Measurements from ENCODE around the gene COL12A1. TPM values are rescaled to one million over a fixed set of nuclear protein-coding genes. Genes with fewer than 3 reads are reported as not detected.

COL12A1 gene
- total RNA-seq, 1 experiment from 2014 or later: 12.5 TPM

DNA sequence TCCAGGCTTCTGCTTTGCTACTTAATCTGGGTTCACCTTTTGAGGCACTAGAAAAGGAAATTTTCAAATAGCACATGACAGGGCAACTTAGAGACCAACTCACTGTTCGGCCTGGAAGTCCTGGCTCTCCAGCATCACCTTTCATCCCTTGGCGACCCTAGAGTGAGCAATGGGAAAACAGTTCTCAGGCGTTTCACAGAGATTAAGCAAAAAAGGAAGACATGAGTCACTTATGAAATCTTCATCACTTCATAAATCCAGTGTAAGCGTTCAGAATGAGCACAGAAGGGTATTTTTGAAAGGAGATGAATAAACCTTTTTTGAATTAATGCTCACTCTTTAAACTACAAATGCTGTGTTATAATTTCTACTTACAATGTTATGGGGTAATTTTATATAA, 104.0 kb downstream of the COL12A1 start:
- BruUV-seq (replicated peaks): no TSS peak
- ChIA-PET CTCF (no interaction called here), POLR2A (ENCODE audit: unreplicated experiment) (no interaction called here)
- Histone ChIP-seq H3K4me2 (no peak overlapping the region), H3K4me1 (replicated peaks; ENCODE audit: insufficient read depth) (peaks cover 60% of the 10 kb centered on the region), H3K27ac (no peak overlapping the region), H3K27me3 (ENCODE audit: insufficient read depth, low read depth) (no peaks in the 10 kb centered on the region), H3K36me3 (ENCODE audit: low read depth) (peaks cover 8% of the 10 kb centered on the region; the same call in 1 of the 2 replicates), H3K9me3 (ENCODE audit: insufficient read depth, low read depth) (no peaks in the 10 kb centered on the region; the same call in 1 of the 2 replicates), H3K79me2 (ENCODE audit: low read depth) (no peaks in the 10 kb centered on the region), H3K9me2 (ENCODE audit: insufficient read depth) (0 out of 2 replicates have a peak, but pooled peaks cover 5% of the 10 kb centered on the region), H4K20me1 (ENCODE audit: insufficient read depth) (no peaks in the 10 kb centered on the region), H2AFZ (no peak overlapping the region), H3F3A (ENCODE audit: insufficient read depth, low read depth) (peaks cover 23% of the 10 kb centered on the region), H3K4me3 (no peak overlapping the region)
- intact Hi-C loops (cut with micrococcal nuclease; ENCODE audit: unreplicated experiment): loop anchor here (5.0 to 10.0 kb wide), 2 partner anchors 105 to 423 kb away; partner anchors contain the start of gene COL12A1
- peak in 1 of 2 experiments; percentile 48 for DNase-seq
- TF ChIP-seq, protein P1, sequence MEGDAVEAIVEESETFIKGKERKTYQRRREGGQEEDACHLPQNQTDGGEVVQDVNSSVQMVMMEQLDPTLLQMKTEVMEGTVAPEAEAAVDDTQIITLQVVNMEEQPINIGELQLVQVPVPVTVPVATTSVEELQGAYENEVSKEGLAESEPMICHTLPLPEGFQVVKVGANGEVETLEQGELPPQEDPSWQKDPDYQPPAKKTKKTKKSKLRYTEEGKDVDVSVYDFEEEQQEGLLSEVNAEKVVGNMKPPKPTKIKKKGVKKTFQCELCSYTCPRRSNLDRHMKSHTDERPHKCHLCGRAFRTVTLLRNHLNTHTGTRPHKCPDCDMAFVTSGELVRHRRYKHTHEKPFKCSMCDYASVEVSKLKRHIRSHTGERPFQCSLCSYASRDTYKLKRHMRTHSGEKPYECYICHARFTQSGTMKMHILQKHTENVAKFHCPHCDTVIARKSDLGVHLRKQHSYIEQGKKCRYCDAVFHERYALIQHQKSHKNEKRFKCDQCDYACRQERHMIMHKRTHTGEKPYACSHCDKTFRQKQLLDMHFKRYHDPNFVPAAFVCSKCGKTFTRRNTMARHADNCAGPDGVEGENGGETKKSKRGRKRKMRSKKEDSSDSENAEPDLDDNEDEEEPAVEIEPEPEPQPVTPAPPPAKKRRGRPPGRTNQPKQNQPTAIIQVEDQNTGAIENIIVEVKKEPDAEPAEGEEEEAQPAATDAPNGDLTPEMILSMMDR (conservative IDR thresholded peaks at IDR 0.05): no peak
- TF ChIP-seq EZH2 (IDR thresholded peaks at IDR 0.05; ENCODE audit: low read depth): no peak

DNA sequence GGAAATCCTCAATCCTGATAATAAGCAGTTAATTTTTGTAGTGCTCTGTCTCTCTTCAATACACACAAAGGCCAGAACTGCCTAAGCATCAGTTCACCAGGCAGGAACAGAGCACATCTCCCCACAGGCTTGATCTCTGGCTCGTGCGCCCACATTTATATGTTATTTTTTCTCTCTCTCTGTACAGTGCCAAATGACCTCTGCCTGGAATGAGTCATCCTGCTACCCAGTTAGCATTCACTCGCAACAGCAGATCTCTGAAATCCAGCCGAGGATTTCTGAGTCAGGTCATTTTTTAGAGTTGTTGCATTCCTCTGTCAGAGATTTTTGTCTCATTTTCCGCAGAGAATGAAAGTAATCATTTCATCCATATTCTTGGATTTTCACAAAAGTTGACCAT, 107.1 kb downstream of the COL12A1 start:
- POLR2A ChIA-PET (ENCODE audit: unreplicated experiment): no interaction called here
- Histone ChIP-seq H3K36me3 (ENCODE audit: low read depth) (peaks cover 8% of the 10 kb centered on the region; the same call in 1 of the 2 replicates), H3K27me3 (ENCODE audit: insufficient read depth, low read depth) (no peaks in the 10 kb centered on the region), H3K27ac (peak overlapping the region; percentile 60), H3K9me3 (ENCODE audit: insufficient read depth, low read depth) (no peaks in the 10 kb centered on the region; the same call in 1 of the 2 replicates), H3K4me1 (replicated peaks; ENCODE audit: insufficient read depth) (peaks cover 46% of the 10 kb centered on the region), H3K4me2 (peak overlapping the region; percentile 41), H3K79me2 (ENCODE audit: low read depth) (no peaks in the 10 kb centered on the region), H3K4me3 (no peak overlapping the region), H2AFZ (no peak overlapping the region), H3K9me2 (ENCODE audit: insufficient read depth) (no peaks in the 10 kb centered on the region), H4K20me1 (ENCODE audit: insufficient read depth) (no peaks in the 10 kb centered on the region), H3F3A (ENCODE audit: insufficient read depth, low read depth) (peaks cover 10% of the 10 kb centered on the region)
- no TSS peak for BruUV-seq (replicated peaks)
- intact Hi-C loops (cut with micrococcal nuclease; ENCODE audit: unreplicated experiment): no loop called here
- CTCF ChIA-PET: no interaction called here
- TF ChIP-seq, protein P1 (conservative IDR thresholded peaks at IDR 0.05): no peak
- TF ChIP-seq EZH2 (IDR thresholded peaks at IDR 0.05; ENCODE audit: low read depth): no peak
- DNase-seq: peak; percentile 64 to 84

DNA sequence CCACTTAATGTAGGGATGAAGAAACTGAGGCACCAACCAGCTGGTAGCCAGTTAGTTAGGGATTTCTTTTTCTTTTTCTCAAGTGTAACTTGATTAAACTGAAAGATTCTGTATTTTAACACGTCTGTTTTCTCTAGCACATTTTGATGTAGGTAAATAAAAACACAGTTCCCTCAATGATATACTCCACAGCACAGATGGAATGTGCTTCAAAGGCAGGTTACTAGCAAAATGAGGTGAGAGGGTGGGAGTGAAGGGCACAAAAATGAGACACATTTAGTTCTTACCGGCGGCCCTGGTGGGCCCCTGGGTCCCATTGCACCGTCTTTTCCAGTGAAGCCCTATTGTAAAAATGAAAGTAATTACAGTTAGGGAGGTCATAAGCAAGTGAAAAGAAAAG, 108.9 kb downstream of the COL12A1 start:
- POLR2A ChIA-PET (ENCODE audit: unreplicated experiment): no interaction called here

More for the DNA sequence above, 108.9 kb downstream of the COL12A1 start:
- no peak for DNase-seq
- H3K27me3 ChIP-seq (ENCODE audit: insufficient read depth, low read depth): no peaks in the 10 kb centered on the region
- H3F3A ChIP-seq (ENCODE audit: insufficient read depth, low read depth): peaks cover 8% of the 10 kb centered on the region
- no peaks in the 10 kb centered on the region; the same call in 1 of the 2 replicates for H3K9me2 ChIP-seq (ENCODE audit: insufficient read depth)
- peaks cover 8% of the 10 kb centered on the region; the same call in 1 of the 2 replicates for H3K36me3 ChIP-seq (ENCODE audit: low read depth)
- TF ChIP-seq EZH2 (IDR thresholded peaks at IDR 0.05; ENCODE audit: low read depth): no peak
- TF ChIP-seq, protein P1 (conservative IDR thresholded peaks at IDR 0.05): no peak
- H3K4me2 ChIP-seq: no peak overlapping the region
- no peak overlapping the region for H3K27ac ChIP-seq
- H2AFZ ChIP-seq: no peak overlapping the region
- intact Hi-C loops (cut with micrococcal nuclease; ENCODE audit: unreplicated experiment): no loop called here
- no peaks in the 10 kb centered on the region for H4K20me1 ChIP-seq (ENCODE audit: insufficient read depth)
- H3K79me2 ChIP-seq (ENCODE audit: low read depth): no peaks in the 10 kb centered on the region
- no peaks in the 10 kb centered on the region; the same call in 1 of the 2 replicates for H3K9me3 ChIP-seq (ENCODE audit: insufficient read depth, low read depth)
- no peak overlapping the region for H3K4me3 ChIP-seq
- CTCF ChIA-PET: no interaction called here
- peaks cover 28% of the 10 kb centered on the region for H3K4me1 ChIP-seq (replicated peaks; ENCODE audit: insufficient read depth)
- BruUV-seq (replicated peaks): no TSS peak
